Right ventricle myocardium superior (tissue), 1 donor: ENCODE measurements around the gene CHD2. TPM values are rescaled to one million over a fixed set of nuclear protein-coding genes. Genes with fewer than 3 reads are reported as not detected.
"Not testable (repeated sequence)": the region's sequence is repeated elsewhere in the genome, so short reads cannot be mapped to it uniquely, and the experiment has no call there.

Source experiments
- ATAC-seq: fragments of 200-7000 bp; cut with Tn5 transposase; one replicate; pipeline ENCODE4 v1.9.1; 2020; ENCODE audit warnings: mild to moderate bottlenecking; ENCODE audit not compliant: poor library complexity
- DNase-seq: peaks from one replicate; pipeline ENCODE4 v3.0.0-alpha.2; 2020
- intact Hi-C: fragments of 100-400 bp; cut with DNase I; formaldehyde crosslinking; loops from one replicate; pipeline ENCODE4 v1.11.2; 2022
- total RNA-seq: library from RNA; stranded (reverse); fragmentation: NEBNext Ultra II Directional; extraction: Animal tissue kit (Norgen Biotek cat#: 25700); gene quantifications from one replicate; pipeline ENCODE4 v1.2.1, GENCODE V29; 2021
- donor health status: DM: no; HTN: yes; CAD: no; lungs with severe emphysema.

Gene CHD2
- total RNA-seq, 1 donor from 2014 or later: 43.5 TPM

GRCh38 chr15:93048426-93048721 lies 148.2 kb downstream of the CHD2 start:
- DNase-seq (no peak), ATAC-seq (no peak)
- intact Hi-C loops: no loop called here

- no peak for ATAC-seq
- DNase-seq: no peak
- intact Hi-C loops: no loop called here
These were observed 148.6 kb downstream of the CHD2 start for GRCh38 chr15:93048759-93049161.

GRCh38 chr15:93049233-93049632 lies 149.1 kb downstream of the CHD2 start:
- ATAC-seq (no peak), DNase-seq (no peak)
- intact Hi-C loops: no loop called here

GRCh38 chr15:93049914-93050578 lies 149.9 kb downstream of the CHD2 start:
- ATAC-seq (no peak), DNase-seq (no peak)
- intact Hi-C loops: no loop called here

- intact Hi-C loops: no loop called here
- ATAC-seq (no peak), DNase-seq (no peak)
These were observed 150.5 kb downstream of the CHD2 start for GRCh38 chr15:93050648-93051047.

- ATAC-seq (no peak), DNase-seq (no peak)
- intact Hi-C loops: no loop called here
These were observed 151.3 kb downstream of the CHD2 start for GRCh38 chr15:93051236-93052089.

- intact Hi-C loops: no loop called here
These were observed 152.2 kb downstream of the CHD2 start for GRCh38 chr15:93052090-93052879.

GRCh38 chr15:93055211-93055610 lies 155.1 kb downstream of the CHD2 start:
- ATAC-seq (no peak), DNase-seq (peak; percentile 47)
- intact Hi-C loops: no loop called here

More at GRCh38 chr15:93052090-93052879, 152.2 kb downstream of the CHD2 start:
- ATAC-seq (no peak), DNase-seq (no peak)

GRCh38 chr15:93056836-93057235 lies 156.7 kb downstream of the CHD2 start:
- no peak for ATAC-seq
- DNase-seq: peak; percentile 24
- intact Hi-C loops: no loop called here

GRCh38 chr15:93057618-93058017 lies 157.5 kb downstream of the CHD2 start:
- intact Hi-C loops: no loop called here
- ATAC-seq: no peak
- peak; percentile 9 for DNase-seq

GRCh38 chr15:93058128-93058527 lies 158.0 kb downstream of the CHD2 start:
- peak; percentile 21 for DNase-seq
- no peak for ATAC-seq
- intact Hi-C loops: no loop called here

GRCh38 chr15:93058904-93059427 lies 158.8 kb downstream of the CHD2 start:
- intact Hi-C loops: no loop called here
- ATAC-seq (no peak), DNase-seq (peak; percentile 23)

GRCh38 chr15:93059442-93059841 lies 159.3 kb downstream of the CHD2 start:
- intact Hi-C loops: no loop called here
- DNase-seq: peak; percentile 13
- no peak for ATAC-seq

- peak; percentile 32 for DNase-seq
- ATAC-seq: no peak
These were observed 160.5 kb downstream of the CHD2 start for GRCh38 chr15:93060336-93061248.

GRCh38 chr15:93062628-93063261 lies 162.6 kb downstream of the CHD2 start:
- ATAC-seq (peak; percentile 57), DNase-seq (peak; percentile 27)
- intact Hi-C loops: not testable (repeated sequence)

More at GRCh38 chr15:93060336-93061248, 160.5 kb downstream of the CHD2 start:
- intact Hi-C loops: no loop called here

GRCh38 chr15:93063262-93063671 lies 163.1 kb downstream of the CHD2 start:
- intact Hi-C loops: no loop called here
- peak; percentile 7 for DNase-seq
- ATAC-seq: no peak

GRCh38 chr15:93063796-93064690 lies 163.9 kb downstream of the CHD2 start:
- DNase-seq (peak; percentile 26), ATAC-seq (no peak)
- intact Hi-C loops: no loop called here
